Neural cell (in vitro differentiated cells): ENCODE measurements around the gene ZNF222. TPM values are rescaled to one million over a fixed set of nuclear protein-coding genes. Genes with fewer than 3 reads are reported as not detected.

Experiments used
- H2AFZ ChIP-seq: fragments of 200-600, 300-800 bp; sonication (generic), shearing (Covaris generic); 2 replicates; pipeline ENCODE4 v1.6.0; 2014; ENCODE audit warnings: low read depth, mild to moderate bottlenecking, antibody characterized with exemption, low read length, moderate library complexity
- H3F3A ChIP-seq: fragments of 200-600 bp; shearing (Covaris generic); 2 replicates; pipeline ENCODE4 v1.6.1; 2016; ENCODE audit warnings: mild to moderate bottlenecking, moderate library complexity, mixed read lengths, antibody characterized with exemption, low read length; ENCODE audit not compliant: insufficient read depth, poor library complexity, severe bottlenecking
- H3K27ac ChIP-seq: fragments of 200-600, 300-800 bp; sonication (generic), shearing (Covaris generic); 2 replicates; pipeline ENCODE4 v1.5.1; 2014; ENCODE audit warnings: mild to moderate bottlenecking, low read length, moderate library complexity
- H3K27me3 ChIP-seq: fragments of 300-800, 200-600 bp; sonication (generic), shearing (Covaris generic); 2 replicates; pipeline ENCODE4 v1.6.0; 2014; ENCODE audit warnings: mild to moderate bottlenecking, low read depth, low read length, moderate library complexity; ENCODE audit not compliant: insufficient read depth
- H3K36me3 ChIP-seq: fragments of 300-800, 200-600 bp; sonication (generic), shearing (Covaris generic); 2 replicates; pipeline ENCODE4 v1.5.1; 2014; ENCODE audit warnings: mild to moderate bottlenecking, antibody characterized with exemption, low read length, moderate library complexity; ENCODE audit not compliant: insufficient read depth
- H3K4me2 ChIP-seq: fragments of 300-800, 200-600 bp; sonication (generic), shearing (Covaris generic); 2 replicates; pipeline ENCODE4 v1.6.0; 2014; ENCODE audit warnings: mild to moderate bottlenecking, low read length
- H3K4me3 ChIP-seq: fragments of 300-800, 200-600 bp; sonication (generic), shearing (Covaris generic); 2 replicates; pipeline ENCODE4 v1.5.1; 2014; ENCODE audit warnings: mild to moderate bottlenecking, low read length, moderate library complexity
- H3K79me2 ChIP-seq: fragments of 200-600 bp; shearing (Covaris generic); replicated peaks from 2 replicates; pipeline ENCODE4 v1.6.0; 2014; ENCODE audit warnings: mild to moderate bottlenecking, low read length, moderate library complexity; ENCODE audit not compliant: insufficient read depth
- H3K9ac ChIP-seq: fragments of 300-800, 200-600 bp; sonication (generic), shearing (Covaris generic); 2 replicates; pipeline ENCODE4 v1.6.1; 2016; ENCODE audit warnings: mild to moderate bottlenecking, low read length, mixed read lengths
- H3K9me2 ChIP-seq: fragments of 200-600 bp; shearing (Covaris generic); 2 replicates; pipeline ENCODE4 v1.6.1; 2016; ENCODE audit warnings: mild to moderate bottlenecking, low read length, mixed read lengths; ENCODE audit not compliant: insufficient read depth
- H3K9me3 ChIP-seq: fragments of 200-600, 300-800 bp; sonication (generic), shearing (Covaris generic); 2 replicates; pipeline ENCODE4 v1.6.1; 2016; ENCODE audit warnings: mild to moderate bottlenecking, mixed run types, low read length, moderate library complexity, mixed read lengths
- H4K20me1 ChIP-seq: fragments of 200-600 bp; shearing (Covaris generic); 2 replicates; pipeline ENCODE4 v1.6.1; 2016; ENCODE audit warnings: mild to moderate bottlenecking, mixed run types; ENCODE audit not compliant: insufficient read depth
- CTCF ChIP-seq: fragments of 450-650 bp; IDR thresholded peaks from 2 replicates; pipeline ENCODE4 v1.5.1; 2014; ENCODE audit warnings: antibody characterized with exemption, mild to moderate bottlenecking, moderate library complexity; ENCODE audit not compliant: poor library complexity, severe bottlenecking
- EP300 ChIP-seq: fragments of 450-650 bp; conservative IDR thresholded peaks from 2 replicates; pipeline ENCODE4 v1.6.1; 2014; ENCODE audit warnings: antibody characterized with exemption, mild to moderate bottlenecking, moderate library complexity; ENCODE audit not compliant: poor library complexity, severe bottlenecking
- EZH2 ChIP-seq: fragments of 200-600, 300-800 bp; shearing (Covaris generic), sonication (generic); IDR thresholded peaks from 2 replicates; pipeline ENCODE4 v1.6.1; 2014; ENCODE audit warnings: antibody characterized with exemption, low read length, borderline replicate concordance, mild to moderate bottlenecking; ENCODE audit not compliant: insufficient read depth, poor library complexity, severe bottlenecking
- MXI1 ChIP-seq: fragments of 450-650 bp; conservative IDR thresholded peaks from 2 replicates; pipeline ENCODE4 v1.6.1; 2014; ENCODE audit warnings: antibody characterized with exemption, mild to moderate bottlenecking; ENCODE audit not compliant: poor library complexity, severe bottlenecking
- POLR2AphosphoS5 ChIP-seq: IDR thresholded peaks from 2 replicates; pipeline ENCODE4 v1.6.1; 2012
- RAD21 ChIP-seq: fragments of 450-650 bp; conservative IDR thresholded peaks from 2 replicates; pipeline ENCODE4 v1.6.1; 2014; ENCODE audit warnings: antibody characterized with exemption, mild to moderate bottlenecking, moderate library complexity
- REST ChIP-seq: IDR thresholded peaks from 2 replicates; pipeline ENCODE4 v1.6.1; 2012; ENCODE audit warnings: borderline replicate concordance
- SMC3 ChIP-seq: fragments of 450-650 bp; conservative IDR thresholded peaks from 2 replicates; pipeline ENCODE4 v1.6.1; 2014; ENCODE audit warnings: antibody characterized with exemption, mild to moderate bottlenecking, moderate library complexity; ENCODE audit not compliant: poor library complexity
- TAF1 ChIP-seq: IDR thresholded peaks from 2 replicates; pipeline ENCODE4 v1.6.1; 2012; ENCODE audit warnings: low read depth
- polyA plus RNA-seq: library from polyadenylated mRNA; depleted of rRNA; stranded (reverse); fragments of >200 nt; gene quantifications from 2 replicates; pipeline ENCODE4 v1.2.3, GENCODE V29; 2014

The ZNF222 gene
- polyA plus RNA-seq, 1 donor from 2014 or later: 38.4 TPM

GRCh38 chr19:44005973-44006372 lies 19.2 kb upstream of the ZNF222 start:
- Histone ChIP-seq H3K4me2 (no peak overlapping the region), H4K20me1 (no peaks in the 10 kb centered on the region), H3K79me2 (peaks cover 8% of the 10 kb centered on the region), H3K27ac (no peak overlapping the region), H3K9me3 (peaks cover 10% of the 10 kb centered on the region), H3K36me3 (peaks cover 31% of the 10 kb centered on the region), H2AFZ (no peak overlapping the region), H3K4me3 (no peak overlapping the region), H3F3A (no peaks in the 10 kb centered on the region), H3K27me3 (no peaks in the 10 kb centered on the region), H3K9me2 (no peaks in the 10 kb centered on the region), H3K9ac (no peak overlapping the region)
- TF ChIP-seq EZH2 (no peak), EP300 (no peak), CTCF (no peak), RAD21 (no peak)

GRCh38 chr19:44007473-44007872 lies 17.7 kb upstream of the ZNF222 start:
- H4K20me1 ChIP-seq: no peaks in the 10 kb centered on the region
- no peak overlapping the region for H3K9ac ChIP-seq
- H3K9me3 ChIP-seq: peaks cover 11% of the 10 kb centered on the region
- H3K4me3 ChIP-seq: no peak overlapping the region
- H3K4me2 ChIP-seq: no peak overlapping the region
- peaks cover 41% of the 10 kb centered on the region for H3K36me3 ChIP-seq
- no peak overlapping the region for H2AFZ ChIP-seq
- H3K9me2 ChIP-seq: no peaks in the 10 kb centered on the region
- H3F3A ChIP-seq: no peaks in the 10 kb centered on the region
- H3K27me3 ChIP-seq: no peaks in the 10 kb centered on the region
- TF ChIP-seq RAD21 (no peak), EZH2 (no peak), REST (no peak), TAF1 (no peak), POLR2AphosphoS5 (no peak), SMC3 (no peak), CTCF (no peak), MXI1 (no peak), EP300 (no peak)
- no peak overlapping the region for H3K27ac ChIP-seq
- H3K79me2 ChIP-seq: peaks cover 8% of the 10 kb centered on the region
